ENCODE results near the gene GABRB3.

Gene GABRB3

DNA sequence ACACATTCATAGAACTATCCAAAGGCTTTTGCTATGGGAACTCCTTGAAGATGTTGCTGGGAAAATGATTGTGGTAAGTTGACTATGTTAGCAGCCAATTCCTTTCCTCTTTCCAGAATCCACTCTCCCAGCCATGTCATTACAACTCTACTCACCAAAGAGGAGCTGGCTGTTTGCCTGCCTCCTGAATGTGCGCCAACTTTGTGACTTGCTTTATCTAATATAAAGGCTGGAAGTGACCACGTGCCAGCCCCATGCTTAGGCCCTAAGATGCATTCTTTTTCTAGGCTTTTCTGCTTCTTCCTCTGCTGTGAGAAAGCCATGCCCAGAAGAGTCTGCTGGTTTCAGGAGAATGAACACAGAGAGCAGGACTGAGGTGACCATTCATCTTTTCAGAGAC is 182.2 kb downstream of the GABRB3 start:
- ATAC-seq (ENCODE audit: low read depth): no peak
- Histone ChIP-seq H3K4me1 (ENCODE audit: insufficient read depth, poor library complexity, severe bottlenecking) (no peaks in the 10 kb centered on the region), H3K9me3 (ENCODE audit: severe bottlenecking) (no peaks in the 10 kb centered on the region), H3K4me3 (ENCODE audit: severe bottlenecking) (no peak overlapping the region), H3K27me3 (ENCODE audit: insufficient read depth, poor library complexity, severe bottlenecking) (peaks cover 11% of the 10 kb centered on the region), H3K27ac (ENCODE audit: poor library complexity, severe bottlenecking) (no peak overlapping the region), H3K36me3 (ENCODE audit: low read depth) (no peaks in the 10 kb centered on the region)
- TF ChIP-seq, protein P1, sequence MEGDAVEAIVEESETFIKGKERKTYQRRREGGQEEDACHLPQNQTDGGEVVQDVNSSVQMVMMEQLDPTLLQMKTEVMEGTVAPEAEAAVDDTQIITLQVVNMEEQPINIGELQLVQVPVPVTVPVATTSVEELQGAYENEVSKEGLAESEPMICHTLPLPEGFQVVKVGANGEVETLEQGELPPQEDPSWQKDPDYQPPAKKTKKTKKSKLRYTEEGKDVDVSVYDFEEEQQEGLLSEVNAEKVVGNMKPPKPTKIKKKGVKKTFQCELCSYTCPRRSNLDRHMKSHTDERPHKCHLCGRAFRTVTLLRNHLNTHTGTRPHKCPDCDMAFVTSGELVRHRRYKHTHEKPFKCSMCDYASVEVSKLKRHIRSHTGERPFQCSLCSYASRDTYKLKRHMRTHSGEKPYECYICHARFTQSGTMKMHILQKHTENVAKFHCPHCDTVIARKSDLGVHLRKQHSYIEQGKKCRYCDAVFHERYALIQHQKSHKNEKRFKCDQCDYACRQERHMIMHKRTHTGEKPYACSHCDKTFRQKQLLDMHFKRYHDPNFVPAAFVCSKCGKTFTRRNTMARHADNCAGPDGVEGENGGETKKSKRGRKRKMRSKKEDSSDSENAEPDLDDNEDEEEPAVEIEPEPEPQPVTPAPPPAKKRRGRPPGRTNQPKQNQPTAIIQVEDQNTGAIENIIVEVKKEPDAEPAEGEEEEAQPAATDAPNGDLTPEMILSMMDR (IDR thresholded peaks at IDR 0.05; ENCODE audit: poor library complexity, severe bottlenecking): no peak
- DNase-seq (ENCODE audit: low spot score): no peak

- Histone ChIP-seq H3K4me1 (ENCODE audit: insufficient read depth, poor library complexity, severe bottlenecking) (no peaks in the 10 kb centered on the region), H3K4me3 (ENCODE audit: severe bottlenecking) (no peak overlapping the region), H3K9me3 (ENCODE audit: severe bottlenecking) (peaks cover 3% of the 10 kb centered on the region), H3K36me3 (ENCODE audit: low read depth) (no peaks in the 10 kb centered on the region), H3K27ac (ENCODE audit: poor library complexity, severe bottlenecking) (no peak overlapping the region), H3K27me3 (ENCODE audit: insufficient read depth, poor library complexity, severe bottlenecking) (no peaks in the 10 kb centered on the region)
- DNase-seq (ENCODE audit: low spot score): no peak
- TF ChIP-seq, protein P1 (IDR thresholded peaks at IDR 0.05; ENCODE audit: poor library complexity, severe bottlenecking): no peak
- ATAC-seq (ENCODE audit: low read depth): no peak
Observed at GRCh38 chr15:26582840-26583239, 190.0 kb downstream of the GABRB3 start.

DNA sequence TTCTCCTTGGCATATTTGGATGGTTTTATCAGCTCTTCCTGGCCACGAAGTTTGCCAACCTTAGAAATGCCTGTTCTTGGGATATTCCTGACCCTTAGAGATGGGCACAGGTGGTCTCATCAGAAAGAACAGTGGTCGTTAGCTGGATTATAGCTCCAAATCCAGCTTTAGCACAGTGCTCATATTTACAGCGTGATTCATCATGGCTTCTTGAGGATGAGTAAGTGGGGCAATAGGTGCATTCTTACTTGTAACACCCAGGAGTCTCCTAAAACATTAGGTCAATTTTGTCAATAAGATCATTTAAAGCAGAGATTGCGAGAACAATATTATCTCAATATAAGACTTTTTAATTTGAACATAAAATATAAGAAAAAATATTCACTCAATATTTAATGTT is 191.9 kb downstream of the GABRB3 start:
- no peak for ATAC-seq (ENCODE audit: low read depth)
- Histone ChIP-seq H3K4me1 (ENCODE audit: insufficient read depth, poor library complexity, severe bottlenecking) (no peaks in the 10 kb centered on the region), H3K36me3 (ENCODE audit: low read depth) (no peaks in the 10 kb centered on the region), H3K27me3 (ENCODE audit: insufficient read depth, poor library complexity, severe bottlenecking) (no peaks in the 10 kb centered on the region), H3K9me3 (ENCODE audit: severe bottlenecking) (peaks cover 3% of the 10 kb centered on the region), H3K27ac (ENCODE audit: poor library complexity, severe bottlenecking) (no peak overlapping the region), H3K4me3 (ENCODE audit: severe bottlenecking) (no peak overlapping the region)
- no peak for DNase-seq (ENCODE audit: low spot score)
- TF ChIP-seq, protein P1 (IDR thresholded peaks at IDR 0.05; ENCODE audit: poor library complexity, severe bottlenecking): no peak

DNA sequence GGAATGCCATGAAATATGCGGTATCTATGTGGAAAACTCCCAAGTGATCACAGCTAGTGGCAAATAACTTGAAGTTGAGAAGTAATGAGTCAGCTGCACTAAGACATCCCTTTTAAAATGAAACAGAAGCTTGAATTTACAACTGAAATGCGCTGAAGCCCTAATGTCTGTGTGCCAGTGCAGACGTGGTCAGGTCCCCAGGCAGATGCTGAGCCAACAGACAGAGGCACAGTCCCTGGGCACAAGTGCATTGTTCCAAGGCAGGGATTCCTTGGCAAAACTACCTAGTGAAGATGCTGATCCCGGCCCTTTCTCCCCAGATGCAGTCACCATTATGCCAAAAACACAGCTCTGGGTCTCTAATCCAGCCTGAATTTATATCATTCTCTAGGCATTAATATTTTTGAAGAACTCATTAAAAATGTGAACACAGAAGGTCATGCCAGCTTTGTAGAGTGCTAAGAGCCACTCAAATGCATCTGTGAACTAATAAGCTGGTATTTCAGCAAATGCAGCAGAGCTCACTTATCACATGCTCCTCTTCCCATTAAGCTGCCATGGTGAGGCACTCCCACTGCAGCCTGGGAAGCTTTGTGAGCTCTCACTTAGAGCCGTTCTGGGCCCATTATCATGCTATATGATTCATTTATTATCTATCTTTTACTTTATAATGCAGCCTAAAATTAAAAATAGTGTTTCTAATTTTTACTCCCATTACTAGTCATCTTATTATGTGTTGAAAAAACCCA is 200.1 kb downstream of the GABRB3 start:
- Histone ChIP-seq H3K9me3 (ENCODE audit: severe bottlenecking) (peaks cover 6% of the 10 kb centered on the region), H3K27ac (ENCODE audit: poor library complexity, severe bottlenecking) (no peak overlapping the region), H3K27me3 (ENCODE audit: insufficient read depth, poor library complexity, severe bottlenecking) (peaks cover 11% of the 10 kb centered on the region), H3K4me3 (ENCODE audit: severe bottlenecking) (no peak overlapping the region), H3K36me3 (ENCODE audit: low read depth) (no peaks in the 10 kb centered on the region), H3K4me1 (ENCODE audit: insufficient read depth, poor library complexity, severe bottlenecking) (no peaks in the 10 kb centered on the region)
- DNase-seq (ENCODE audit: low spot score) (no peak), ATAC-seq (ENCODE audit: low read depth) (no peak)
- TF ChIP-seq, protein P1 (IDR thresholded peaks at IDR 0.05; ENCODE audit: poor library complexity, severe bottlenecking): no peak

GRCh38 chr15:26571346-26571745 is 201.5 kb downstream of the GABRB3 start:
- peaks cover 6% of the 10 kb centered on the region for H3K9me3 ChIP-seq (ENCODE audit: severe bottlenecking)
- ATAC-seq (ENCODE audit: low read depth) (no peak), DNase-seq (ENCODE audit: low spot score) (no peak)
- no peaks in the 10 kb centered on the region for H3K4me1 ChIP-seq (ENCODE audit: insufficient read depth, poor library complexity, severe bottlenecking)
- peaks cover 11% of the 10 kb centered on the region for H3K27me3 ChIP-seq (ENCODE audit: insufficient read depth, poor library complexity, severe bottlenecking)
- TF ChIP-seq, protein P1 (IDR thresholded peaks at IDR 0.05; ENCODE audit: poor library complexity, severe bottlenecking): no peak
- H3K36me3 ChIP-seq (ENCODE audit: low read depth): no peaks in the 10 kb centered on the region
- H3K4me3 ChIP-seq (ENCODE audit: severe bottlenecking): no peak overlapping the region
- H3K27ac ChIP-seq (ENCODE audit: poor library complexity, severe bottlenecking): no peak overlapping the region

All from RWPE2 (cell line).